Measurements from ENCODE around the gene RPS10. TPM values are rescaled to one million over a fixed set of nuclear protein-coding genes. Genes with fewer than 3 reads are reported as not detected.

RPS10 gene
- 1,000 to 10,000 TPM in 1 of 2 donors, 100 to 1,000 TPM in 1; 962 to 1,039 TPM for total RNA-seq
- long read RNA-seq, donor 1, transcript RPS10-209 (6 exons, 588 nt): major isoform, 43 of 52 reads
- long read RNA-seq, donor 1, partial matches to known transcripts: 6 of 52 reads
- long read RNA-seq, donor 1, other reads (novel, unspliced or antisense): 0 of 52 reads
- long read RNA-seq, donor 2, transcript RPS10-209 (6 exons, 588 nt): major isoform, 151 of 170 reads
- long read RNA-seq, donor 2, transcript RPS10-206 (6 exons, 781 nt): minor isoform, 6 of 170 reads
- long read RNA-seq, donor 2, partial matches to known transcripts: 11 of 170 reads
- long read RNA-seq, donor 2, other reads (novel, unspliced or antisense): 1 of 170 reads

GRCh38 chr6:34425498-34426410 is at the start of gene RPS10:
Gene RPS10 (minus strand): TSS chr6:34426069. CDS start chr6:34425221, 848 bp downstream.
- intact Hi-C loops (cut with DNase I): no loop called here
- DNase-seq (ENCODE audit: low spot score): peak; percentile 98

- intact Hi-C loops (cut with DNase I): no loop called here
Observed at GRCh38 chr6:34475238-34475682, 49.4 kb upstream of the RPS10 start.

GRCh38 chr6:34474754-34475153 is 48.9 kb upstream of the RPS10 start:
- no peak for DNase-seq (ENCODE audit: low spot score)
- intact Hi-C loops (cut with DNase I): no loop called here

More at GRCh38 chr6:34475238-34475682, 49.4 kb upstream of the RPS10 start:
- DNase-seq (ENCODE audit: low spot score): no peak

GRCh38 chr6:34473967-34474366 is 48.1 kb upstream of the RPS10 start:
- intact Hi-C loops (cut with DNase I): no loop called here
- DNase-seq (ENCODE audit: low spot score): no peak

- DNase-seq (ENCODE audit: low spot score): no peak
- intact Hi-C loops (cut with DNase I): no loop called here
Observed at GRCh38 chr6:34472425-34472824, 46.6 kb upstream of the RPS10 start.

- intact Hi-C loops (cut with DNase I): no loop called here
- DNase-seq (ENCODE audit: low spot score): no peak
Observed at GRCh38 chr6:34469499-34469898, 43.6 kb upstream of the RPS10 start.

GRCh38 chr6:34468378-34468892 is 42.6 kb upstream of the RPS10 start:
- no peak for DNase-seq (ENCODE audit: low spot score)
- intact Hi-C loops (cut with DNase I): no loop called here

- no peak for DNase-seq (ENCODE audit: low spot score)
- intact Hi-C loops (cut with DNase I): no loop called here
Observed at GRCh38 chr6:34466242-34467185, 40.6 kb upstream of the RPS10 start.

- DNase-seq (ENCODE audit: low spot score): no peak
- intact Hi-C loops (cut with DNase I): no loop called here
Observed at GRCh38 chr6:34465531-34466241, 39.8 kb upstream of the RPS10 start, which contains the start of gene PACSIN1. Gene PACSIN1 (plus strand): TSS chr6:34466076. CDS start chr6:34526306, 60,230 bp downstream.

- intact Hi-C loops (cut with DNase I): no loop called here
- no peak for DNase-seq (ENCODE audit: low spot score)
Observed at GRCh38 chr6:34463849-34464248, 38.0 kb upstream of the RPS10 start.

GRCh38 chr6:34463299-34463698 is 37.4 kb upstream of the RPS10 start:
- no peak for DNase-seq (ENCODE audit: low spot score)
- intact Hi-C loops (cut with DNase I): no loop called here

- no peak for DNase-seq (ENCODE audit: low spot score)
- intact Hi-C loops (cut with DNase I): no loop called here
Observed at GRCh38 chr6:34462551-34462971, 36.7 kb upstream of the RPS10 start.

- intact Hi-C loops (cut with DNase I): no loop called here
- no peak for DNase-seq (ENCODE audit: low spot score)
Observed at GRCh38 chr6:34462010-34462409, 36.1 kb upstream of the RPS10 start.

GRCh38 chr6:34460796-34461507 is 35.1 kb upstream of the RPS10 start:
- intact Hi-C loops (cut with DNase I): no loop called here
- DNase-seq (ENCODE audit: low spot score): no peak

- intact Hi-C loops (cut with DNase I): no loop called here
Observed at GRCh38 chr6:34459899-34460593, 34.2 kb upstream of the RPS10 start.

GRCh38 chr6:34457742-34458735 is 32.2 kb upstream of the RPS10 start:
- intact Hi-C loops (cut with DNase I): no loop called here
- DNase-seq (ENCODE audit: low spot score): no peak

More at GRCh38 chr6:34459899-34460593, 34.2 kb upstream of the RPS10 start:
- no peak for DNase-seq (ENCODE audit: low spot score)

Measured in posterior vena cava (tissue), 2 donors.